HepG2 (cell line): Measurements from ENCODE around the gene NFKBIA. TPM values are rescaled to one million over a fixed set of nuclear protein-coding genes. Genes with fewer than 3 reads are reported as not detected.

Experiments used
- ATAC-seq: fragments of 200-7000 bp; cut with Tn5 transposase; 3 replicates; pipeline ENCODE4 v1.9.1; 2020; ENCODE audit warnings: mild to moderate bottlenecking, moderate library complexity
- BruUV-seq: library from RNA; stranded (reverse); fragments of 400-500 nt; replicated peaks from 2 replicates; lab custom pipeline; 2021; lab: Mats Ljungman, UMichigan
- CTCF ChIA-PET: fragments of 300-600 bp; formaldehyde crosslinking; extraction: SDS; loops from one replicate; lab custom pipeline; 2021; ENCODE audit warnings: low total read pairs, inconsistent platforms, low intra/inter-chr PET ratio; lab: Yijun Ruan, JAX
- POLR2A ChIA-PET: fragments of 350-600 bp; sonication (Branson Sonifier 250); formaldehyde crosslinking; loops from one replicate; lab custom pipeline; 2020; ENCODE audit warnings: antibody characterized with exemption, inconsistent platforms; lab: Yijun Ruan, JAX
- DNase-seq: peaks from one replicate; pipeline ENCODE4 v3.0.0-alpha.2; 2015; ENCODE audit warnings: low spot score
- FAIRE-seq: peaks from 3 replicates; lab custom pipeline; 2011; peaks lifted over from hg19 to GRCh38; lab: Jason Lieb, UNC
- H2AFZ ChIP-seq: one replicate; pipeline ENCODE4 v1.6.1; 2011; ENCODE audit warnings: low read length, inconsistent platforms
- H3K27ac ChIP-seq: fragments of 300-600 bp; 3 replicates; pipeline ENCODE4 v1.8.0; 2011; ENCODE audit warnings: mixed run types, mild to moderate bottlenecking, mixed read lengths, low read length, inconsistent platforms; ENCODE audit not compliant: insufficient read depth; ENCODE audit errors: extremely low read length
- H3K27me3 ChIP-seq, 2 experiments: fragments of 200-600 bp in 1 of 2; 2 replicates in 1 of 2; 3 replicates in 1 of 2; pipeline versions ENCODE4 v1.6.0 to v1.8.0; 2011; ENCODE audit warnings: low read length in 2 of 2, mild to moderate bottlenecking in 2 of 2, moderate library complexity in 2 of 2, inconsistent platforms in 1 of 2; ENCODE audit not compliant: insufficient read depth in 2 of 2, control insufficient read depth in 1 of 2
- H3K36me3 ChIP-seq, 2 experiments: fragments of 200-600 bp in 1 of 2; replicated peaks in 1 of 2; 2 replicates in 1 of 2; 3 replicates in 1 of 2; pipeline versions ENCODE4 v1.5.1 to v1.8.0; 2011; ENCODE audit warnings: low read length in 2 of 2, inconsistent platforms in 1 of 2; ENCODE audit not compliant: insufficient read depth in 2 of 2, control insufficient read depth in 1 of 2
- H3K4me1 ChIP-seq: 2 replicates; pipeline ENCODE4 v1.5.1; 2012; ENCODE audit warnings: low read length, inconsistent platforms; ENCODE audit not compliant: insufficient read depth
- H3K4me2 ChIP-seq: 2 replicates; pipeline ENCODE4 v1.6.0; 2011; ENCODE audit warnings: low read depth, low read length, inconsistent platforms
- H3K4me3 ChIP-seq, 3 experiments: fragments of 200-600 bp in 1 of 3; sonication (generic), shearing (Covaris generic) in 1 of 3; replicated peaks in 1 of 3; 2 replicates each; pipeline ENCODE4 v1.5.1; 2011 to 2016; ENCODE audit warnings: low read length in 3 of 3, inconsistent platforms in 2 of 3, low read depth in 2 of 3, mild to moderate bottlenecking in 2 of 3, control low read depth in 1 of 3, mixed read lengths in 1 of 3; ENCODE audit not compliant: insufficient read depth in 1 of 3
- H3K79me2 ChIP-seq: one replicate; pipeline ENCODE4 v1.6.1; 2011; ENCODE audit warnings: low read length, inconsistent platforms; ENCODE audit not compliant: insufficient read depth
- H3K9ac ChIP-seq: 2 replicates; pipeline ENCODE4 v1.6.0; 2011; ENCODE audit warnings: mild to moderate bottlenecking, low read depth, low read length, inconsistent platforms; ENCODE audit not compliant: insufficient read depth
- H3K9me3 ChIP-seq: 2 replicates; pipeline ENCODE4 v1.5.1; 2012; ENCODE audit warnings: mild to moderate bottlenecking, low read length
- H4K20me1 ChIP-seq: 2 replicates; pipeline ENCODE4 v1.6.0; 2011; ENCODE audit warnings: inconsistent platforms, mild to moderate bottlenecking, low read length, moderate library complexity; ENCODE audit not compliant: insufficient read depth
- ARNTL ChIP-seq: sonication (generic); formaldehyde crosslinking; IDR thresholded peaks from 2 replicates; pipeline ENCODE4 v1.4.0; 2020; ENCODE audit warnings: mild to moderate bottlenecking, missing genetic modification reagents
- CBX1 ChIP-seq: IDR thresholded peaks from one replicate; pipeline ENCODE4 v1.6.1; 2016; ENCODE audit warnings: antibody characterized with exemption, low read depth
- DBP ChIP-seq: sonication (generic); formaldehyde crosslinking; IDR thresholded peaks from 2 replicates; pipeline ENCODE4 v1.4.0; 2020; ENCODE audit warnings: missing genetic modification reagents; ENCODE audit errors: not compliant biosample characterization
- EP300 ChIP-seq, 3 experiments: sonication (generic) in 1 of 3; formaldehyde crosslinking in 1 of 3; IDR thresholded peaks; 2 replicates each; pipeline versions ENCODE4 v1.5.1 to v1.6.1; 2011 to 2020; ENCODE audit warnings: low read depth in 2 of 3, low read length in 2 of 3, borderline replicate concordance in 1 of 3, improper control_type of control experiment in 1 of 3, mild to moderate bottlenecking in 1 of 3, missing genetic modification reagents in 1 of 3, moderate library complexity in 1 of 3
- FOXA3 ChIP-seq: IDR thresholded peaks from 2 replicates; pipeline ENCODE4 v1.6.1; 2016; ENCODE audit warnings: missing genetic modification reagents, missing compliant biosample characterization
- FUBP1 ChIP-seq: sonication (generic); formaldehyde crosslinking; IDR thresholded peaks from 2 replicates; pipeline ENCODE4 v1.5.1; 2020; ENCODE audit warnings: missing genetic modification reagents, mild to moderate bottlenecking, borderline replicate concordance
- HDAC1 ChIP-seq: sonication (generic); formaldehyde crosslinking; IDR thresholded peaks from 2 replicates; pipeline ENCODE4 v1.5.1; 2020; ENCODE audit warnings: mild to moderate bottlenecking, missing genetic modification reagents
- ISX ChIP-seq: sonication (generic); formaldehyde crosslinking; conservative IDR thresholded peaks from 2 replicates; pipeline ENCODE4 v1.5.0; 2020; ENCODE audit warnings: missing genetic modification reagents
- JUND ChIP-seq: sonication (generic); formaldehyde crosslinking; IDR thresholded peaks from 2 replicates; pipeline ENCODE4 v1.8.0; 2022; ENCODE audit warnings: mild to moderate bottlenecking, missing genetic modification reagents
- KLF11 ChIP-seq: IDR thresholded peaks from 2 replicates; pipeline ENCODE4 v1.6.1; 2016; ENCODE audit warnings: missing compliant biosample characterization
- NFE2 ChIP-seq: sonication (generic); formaldehyde crosslinking; IDR thresholded peaks from 2 replicates; pipeline ENCODE4 v1.4.0; 2020; ENCODE audit warnings: missing genetic modification reagents
- PRPF4 ChIP-seq: fragments of 200-400 bp; formaldehyde crosslinking; IDR thresholded peaks from 2 replicates; pipeline ENCODE4 v1.6.1; 2016; ENCODE audit warnings: low read length, low read depth; ENCODE audit not compliant: poor library complexity, severe bottlenecking
- RAD21 ChIP-seq: fragments of 450-650 bp; formaldehyde crosslinking; IDR thresholded peaks from 2 replicates; pipeline ENCODE4 v1.5.0; 2020; ENCODE audit warnings: mild to moderate bottlenecking
- RXRA ChIP-seq: sonication (generic); formaldehyde crosslinking; IDR thresholded peaks from 2 replicates; pipeline ENCODE4 v1.5.1; 2020; ENCODE audit warnings: missing genetic modification reagents
- SMAD3 ChIP-seq: sonication (generic); formaldehyde crosslinking; IDR thresholded peaks from 2 replicates; pipeline ENCODE4 v1.4.0; 2020; ENCODE audit warnings: missing genetic modification reagents
- TRIM22 ChIP-seq: fragments of 450-650 bp; IDR thresholded peaks from 2 replicates; pipeline ENCODE4 v1.6.1; 2017
- ZBTB10 ChIP-seq: sonication (generic); formaldehyde crosslinking; IDR thresholded peaks from 2 replicates; pipeline ENCODE4 v1.4.0; 2020; ENCODE audit warnings: missing genetic modification reagents, borderline replicate concordance
- ZBTB7A ChIP-seq: sonication (generic); formaldehyde crosslinking; IDR thresholded peaks from 2 replicates; pipeline ENCODE4 v1.8.0; 2022; ENCODE audit warnings: mild to moderate bottlenecking, missing genetic modification reagents
- ZNF234 ChIP-seq: sonication (generic); formaldehyde crosslinking; conservative IDR thresholded peaks from 2 replicates; pipeline ENCODE4 v1.5.1; 2020; ENCODE audit warnings: mild to moderate bottlenecking, missing genetic modification reagents
- ZNF713 ChIP-seq: sonication (generic); formaldehyde crosslinking; IDR thresholded peaks from 2 replicates; pipeline ENCODE4 v1.4.0; 2020; ENCODE audit warnings: mild to moderate bottlenecking, missing genetic modification reagents
- WGBS: methylation state at CpG from one replicate; pipeline ENCODE4 v1.1.6; 2017; ENCODE audit warnings: low lambda C conversion rate; 5-methylcytosine and 5-hydroxymethylcytosine counted together
- in situ Hi-C: cut with HindIII; loops from 2 replicates; pipeline ENCODE4 v1.10.0; 2017; ENCODE audit warnings: low pct_unique_long_range_greater_than_20kb; ENCODE audit not compliant: extremely low pct_ligation_motif_present
- intact Hi-C: fragments of 100-400 bp; cut with micrococcal nuclease; formaldehyde crosslinking; loops from one replicate; pipeline ENCODE4 v1.10.0; 2022; ENCODE audit not compliant: unreplicated experiment
- polyA plus RNA-seq, 8 experiments: library from polyadenylated mRNA; depleted of rRNA in 3 of 8; stranded (reverse) in 7 of 8; unstranded in 1 of 8; fragments of >200 nt; fragmentation: Illumina TruSeq in 4 of 8; extraction: Trizol in 4 of 8; gene quantifications; 2 replicates each; pipeline versions ENCODE4 v1.2.1 to v1.2.3, GENCODE V29; 2011 to 2016; ENCODE audit warnings: low read depth in 4 of 8, missing spikeins in 1 of 8, mixed read lengths in 1 of 8; ENCODE audit not compliant: insufficient read depth in 1 of 8
- total RNA-seq, 5 experiments: library from RNA; depleted of rRNA; stranded (reverse); fragments of >200 nt; fragmentation: Illumina TruSeq; extraction: Trizol; gene quantifications; 2 replicates each; pipeline ENCODE4 v1.2.3, GENCODE V29; 2016; ENCODE audit warnings: low read depth in 1 of 5

Gene NFKBIA
- total and polyA plus RNA-seq, 2 of the 13 experiments (the other 11 are each of a cell fraction or from before 2014, with no cell fraction given) = 197 to 319 TPM

- TF ChIP-seq NFE2 (CRISPR knock-in tag) (no peak), JUND (no peak), ZBTB7A (CRISPR knock-in tag) (no peak), HDAC1 (CRISPR knock-in tag) (no peak), ISX (CRISPR knock-in tag) (no peak), ARNTL (CRISPR knock-in tag) (no peak), EP300 (IDR thresholded peaks at IDR 0.05; ENCODE audit: low read depth in 2 of 2, low read length in 2 of 2) (no peak), EP300 (CRISPR knock-in tag; IDR thresholded peaks at IDR 0.05; ENCODE audit: borderline replicate concordance) (no peak), RXRA (CRISPR knock-in tag) (no peak), DBP (CRISPR knock-in tag) (no peak), TRIM22 (no peak), PRPF4 (no peak), CBX1 (no peak), ZNF234 (CRISPR knock-in tag) (no peak), ZNF713 (no peak), ZBTB10 (no peak), FUBP1 (CRISPR knock-in tag) (no peak), SMAD3 (CRISPR knock-in tag) (no peak), RAD21 (CRISPR knock-in tag) (no peak), FOXA3 (no peak), KLF11 (no peak)
- 38% methylated on average over 2 of the region's 2 CpGs for WGBS
- Histone ChIP-seq H3K27me3 (peaks cover 4 to 12% of the 10 kb centered on the region in 2 experiments; a peak in 3 of 5 replicates), H3K4me3 (no peak overlapping the region), H2AFZ (no peak overlapping the region), H3K27ac (no peak overlapping the region), H3K9me3 (no peaks in the 10 kb centered on the region), H4K20me1 (no peaks in the 10 kb centered on the region), H3K9ac (no peak overlapping the region), H3K36me3 (no peaks in the 10 kb centered on the region), H3K4me2 (no peak overlapping the region), H3K79me2 (no peaks in the 10 kb centered on the region), H3K4me1 (peaks cover 77% of the 10 kb centered on the region)
- intact Hi-C loops = loop anchor here (10.0 kb wide), 1 partner anchor 543 kb away; the partner anchor contains the start of gene BAZ1A
- BruUV-seq = no TSS peak
- FAIRE-seq (no peak), ATAC-seq (no peak), DNase-seq (no peak)
- CTCF ChIA-PET = interaction anchor here (2.5 kb wide), 1 partner anchor 277 kb away, joined by 7 read pairs; no protein-coding TSS in a partner anchor
- POLR2A ChIA-PET = interaction anchor here (5.3 kb wide), 1 partner anchor 14 kb away, joined by 29 read pairs; the partner anchor contains the start of gene NFKBIA
- in situ Hi-C loops = loop anchor here (5.0 kb wide), 2 partner anchors 376 to 746 kb away; no protein-coding TSS in a partner anchor
These were observed 13.5 kb upstream of the NFKBIA start for GRCh38 chr14:35418093-35418492.
